Mesothelial cell of epicardium (in vitro differentiated cells): Measurements from ENCODE around the gene PCBD1. TPM values are rescaled to one million over a fixed set of nuclear protein-coding genes. Genes with fewer than 3 reads are reported as not detected.
A peak's percentile ranks its signal among the peaks of the same experiment; 100 is the strongest.

Experiments
- DNase-seq, 2 experiments: peaks; one replicate each; pipeline ENCODE4 v3.0.0; 2021; ENCODE audit warnings: low spot score in 2 of 2; ENCODE audit not compliant: unreplicated experiment in 2 of 2
- H3K27ac Mint-ChIP-seq: 2 replicates; pipeline ENCODE4 v1.8.0; 2021; ENCODE audit warnings: mixed read lengths
- H3K27me3 Mint-ChIP-seq: 2 replicates; pipeline ENCODE4 v1.8.0; 2021; ENCODE audit warnings: low read depth, mixed read lengths
- H3K36me3 Mint-ChIP-seq: 2 replicates; pipeline ENCODE4 v1.8.0; 2021; ENCODE audit warnings: mixed read lengths
- H3K4me1 Mint-ChIP-seq: 2 replicates; pipeline ENCODE4 v1.8.0; 2021; ENCODE audit warnings: mixed read lengths
- H3K4me3 Mint-ChIP-seq: 2 replicates; pipeline ENCODE4 v1.8.0; 2021; ENCODE audit warnings: mild to moderate bottlenecking, moderate library complexity, mixed read lengths
- H3K9me3 Mint-ChIP-seq: 2 replicates; pipeline ENCODE4 v1.8.0; 2021; ENCODE audit warnings: mixed read lengths
- total RNA-seq: library from RNA; stranded (reverse); gene quantifications from 3 replicates; pipeline ENCODE4 v1.2.1, GENCODE V29; 2021
- TF ChIP-seq, protein P1 (sequence below): fragments of 200-600 bp; sonication (generic); IDR thresholded peaks from one replicate; pipeline ENCODE4 v1.5.0; 2021; ENCODE audit warnings: antibody characterized with exemption; ENCODE audit not compliant: unreplicated experiment

Gene PCBD1
- total RNA-seq, 1 donor from 2014 or later: 50.5 TPM

DNA sequence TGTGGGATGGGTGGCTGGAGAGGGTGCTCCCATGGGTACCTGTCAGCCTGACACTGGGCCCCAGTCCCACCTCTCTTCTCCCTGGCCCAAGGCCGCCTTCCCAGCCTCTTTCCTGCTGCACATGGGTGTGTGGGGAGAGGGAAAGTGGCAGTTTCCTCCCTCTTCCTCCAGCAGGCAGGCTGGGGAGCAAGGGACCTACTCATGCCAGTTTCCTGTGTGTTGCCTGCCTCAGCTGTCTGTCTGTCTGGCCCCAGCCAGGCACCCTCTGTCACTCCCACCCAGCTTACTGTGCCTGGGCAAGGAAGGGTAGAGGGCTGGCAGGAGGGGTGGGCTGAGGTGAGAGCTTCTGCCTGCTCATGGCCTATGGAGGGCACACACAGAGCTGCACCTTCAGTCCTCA is 46.3 kb upstream of the PCBD1 start:
- TF ChIP-seq, protein P1, sequence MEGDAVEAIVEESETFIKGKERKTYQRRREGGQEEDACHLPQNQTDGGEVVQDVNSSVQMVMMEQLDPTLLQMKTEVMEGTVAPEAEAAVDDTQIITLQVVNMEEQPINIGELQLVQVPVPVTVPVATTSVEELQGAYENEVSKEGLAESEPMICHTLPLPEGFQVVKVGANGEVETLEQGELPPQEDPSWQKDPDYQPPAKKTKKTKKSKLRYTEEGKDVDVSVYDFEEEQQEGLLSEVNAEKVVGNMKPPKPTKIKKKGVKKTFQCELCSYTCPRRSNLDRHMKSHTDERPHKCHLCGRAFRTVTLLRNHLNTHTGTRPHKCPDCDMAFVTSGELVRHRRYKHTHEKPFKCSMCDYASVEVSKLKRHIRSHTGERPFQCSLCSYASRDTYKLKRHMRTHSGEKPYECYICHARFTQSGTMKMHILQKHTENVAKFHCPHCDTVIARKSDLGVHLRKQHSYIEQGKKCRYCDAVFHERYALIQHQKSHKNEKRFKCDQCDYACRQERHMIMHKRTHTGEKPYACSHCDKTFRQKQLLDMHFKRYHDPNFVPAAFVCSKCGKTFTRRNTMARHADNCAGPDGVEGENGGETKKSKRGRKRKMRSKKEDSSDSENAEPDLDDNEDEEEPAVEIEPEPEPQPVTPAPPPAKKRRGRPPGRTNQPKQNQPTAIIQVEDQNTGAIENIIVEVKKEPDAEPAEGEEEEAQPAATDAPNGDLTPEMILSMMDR: no peak
- Mint-ChIP-seq H3K27ac (no peak overlapping the region), H3K36me3 (no peaks in the 10 kb centered on the region), H3K9me3 (no peaks in the 10 kb centered on the region), H3K4me1 (peaks cover 32% of the 10 kb centered on the region), H3K27me3 (peaks cover 86% of the 10 kb centered on the region), H3K4me3 (no peak overlapping the region)
- no peak for DNase-seq

DNA sequence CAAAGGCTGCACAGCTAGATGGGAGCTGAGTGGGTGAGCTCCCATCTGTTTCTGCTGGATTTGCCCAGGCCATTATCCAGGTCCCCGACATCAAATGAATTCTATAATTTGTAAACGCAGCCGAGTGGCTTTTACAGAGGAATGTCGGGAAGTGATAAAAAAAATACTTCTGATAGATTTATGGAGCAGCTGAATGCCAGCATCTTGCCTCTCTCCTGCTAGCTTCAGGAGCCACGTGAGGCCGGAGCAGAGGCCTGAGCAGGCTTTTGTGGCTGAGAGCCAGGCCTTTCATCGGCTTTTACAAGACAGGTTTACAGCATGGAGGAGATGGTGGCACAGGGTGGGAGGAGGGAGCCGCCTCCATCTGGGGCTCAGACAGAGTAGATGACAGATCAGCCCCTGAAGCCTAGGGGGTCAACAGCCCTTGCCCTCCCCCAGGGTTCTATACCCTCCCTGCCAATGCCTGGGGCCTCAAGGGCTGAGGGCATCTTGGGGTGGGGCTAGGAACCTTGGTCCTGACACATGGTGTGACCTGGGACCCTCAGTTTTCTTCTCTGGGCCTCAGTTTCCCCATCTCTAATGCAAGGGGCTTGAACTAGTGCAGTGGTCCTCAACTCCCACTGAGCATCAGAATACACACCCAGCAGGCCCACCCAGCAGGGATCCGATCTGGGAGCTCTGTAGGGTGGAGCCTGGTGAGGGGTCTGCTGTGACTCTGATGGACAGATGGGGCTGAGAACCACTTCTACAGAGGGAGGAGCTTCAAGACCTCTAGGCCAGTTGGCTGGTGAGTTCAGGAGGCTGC is 44.2 kb upstream of the PCBD1 start:
- H3K4me1 Mint-ChIP-seq: peaks cover 39% of the 10 kb centered on the region
- no peak overlapping the region for H3K27ac Mint-ChIP-seq
- TF ChIP-seq, protein P1: no peak
- no peaks in the 10 kb centered on the region for H3K36me3 Mint-ChIP-seq
- no peak overlapping the region for H3K4me3 Mint-ChIP-seq
- no peaks in the 10 kb centered on the region for H3K9me3 Mint-ChIP-seq
- peak; percentile 56 to 82 for DNase-seq
- peaks cover 85% of the 10 kb centered on the region for H3K27me3 Mint-ChIP-seq

DNA sequence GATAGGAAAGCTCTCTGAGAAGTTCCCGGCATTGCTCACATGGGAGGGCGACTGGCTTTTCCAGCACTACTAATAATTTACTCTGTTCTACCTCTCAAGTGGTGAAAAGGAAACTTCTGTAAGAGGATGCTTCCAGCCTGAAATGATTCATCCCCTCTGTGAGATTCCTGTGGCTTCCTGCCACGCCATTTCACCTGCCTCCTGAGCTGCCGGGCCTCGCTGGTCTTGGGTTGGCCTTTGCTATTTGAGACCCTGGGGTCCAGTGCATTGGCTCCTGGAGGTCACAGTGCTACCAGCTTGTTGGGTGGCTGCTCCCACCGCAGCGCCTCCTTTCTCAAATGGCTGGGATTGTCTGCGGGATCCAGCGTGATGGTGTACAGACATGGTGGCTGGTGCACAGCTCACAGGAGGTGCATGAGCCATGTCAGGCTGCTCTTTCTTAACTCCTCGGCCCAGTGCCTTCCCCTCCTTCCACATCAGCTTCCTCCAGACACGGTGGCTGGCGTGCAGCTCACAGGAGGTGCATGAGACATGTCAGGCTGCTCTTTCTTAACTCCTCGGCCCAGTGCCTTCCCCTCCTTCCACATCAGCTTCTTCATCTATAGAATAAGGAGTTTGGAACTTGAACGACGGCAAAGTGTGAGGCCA is 42.9 kb upstream of the PCBD1 start:
- peaks cover 82% of the 10 kb centered on the region for H3K27me3 Mint-ChIP-seq
- TF ChIP-seq, protein P1: no peak
- DNase-seq: no peak
- no peak overlapping the region for H3K4me3 Mint-ChIP-seq
- H3K9me3 Mint-ChIP-seq: no peaks in the 10 kb centered on the region
- peaks cover 52% of the 10 kb centered on the region for H3K4me1 Mint-ChIP-seq
- H3K27ac Mint-ChIP-seq: no peak overlapping the region
- H3K36me3 Mint-ChIP-seq: no peaks in the 10 kb centered on the region

DNA sequence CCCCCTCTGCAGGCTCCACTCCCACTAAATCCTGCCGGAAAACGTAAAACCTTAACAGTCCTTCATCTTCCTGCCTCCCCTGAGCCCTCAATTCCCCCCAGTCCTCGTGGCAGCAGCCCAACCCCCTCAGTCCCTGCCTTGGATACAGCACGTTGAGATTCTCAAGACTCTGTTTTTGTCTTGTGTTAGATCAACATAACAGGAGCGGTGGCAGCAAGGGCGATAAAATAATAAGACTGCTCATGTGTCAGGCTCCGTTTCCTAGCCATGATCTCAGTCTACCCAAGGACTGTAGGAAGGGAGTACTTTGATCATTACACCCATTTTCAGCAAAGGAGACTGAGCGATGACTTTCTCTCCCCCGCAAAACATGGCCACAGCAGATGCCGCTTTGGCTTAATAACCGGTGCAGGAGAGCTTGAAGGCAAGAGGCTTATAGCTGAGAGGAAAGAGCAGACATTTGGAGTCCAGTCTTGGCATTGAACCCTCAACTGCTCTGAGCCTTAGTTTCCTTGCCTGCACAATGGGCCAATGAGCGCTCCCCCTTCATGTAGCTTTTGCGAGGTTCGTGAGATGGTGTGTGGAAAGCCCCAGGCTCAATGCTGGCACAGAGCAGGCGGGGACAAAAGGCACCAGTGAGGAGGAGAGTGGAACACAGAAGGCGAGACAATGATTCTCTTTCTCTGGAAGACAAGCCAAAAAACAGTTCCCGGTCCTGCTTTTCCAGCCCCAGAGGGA is 42.1 kb upstream of the PCBD1 start:
- no peak overlapping the region for H3K27ac Mint-ChIP-seq
- peaks cover 79% of the 10 kb centered on the region for H3K27me3 Mint-ChIP-seq
- DNase-seq: no peak
- H3K4me3 Mint-ChIP-seq: no peak overlapping the region
- no peaks in the 10 kb centered on the region for H3K9me3 Mint-ChIP-seq
- peaks cover 53% of the 10 kb centered on the region for H3K4me1 Mint-ChIP-seq
- no peaks in the 10 kb centered on the region for H3K36me3 Mint-ChIP-seq
- TF ChIP-seq, protein P1: no peak

DNA sequence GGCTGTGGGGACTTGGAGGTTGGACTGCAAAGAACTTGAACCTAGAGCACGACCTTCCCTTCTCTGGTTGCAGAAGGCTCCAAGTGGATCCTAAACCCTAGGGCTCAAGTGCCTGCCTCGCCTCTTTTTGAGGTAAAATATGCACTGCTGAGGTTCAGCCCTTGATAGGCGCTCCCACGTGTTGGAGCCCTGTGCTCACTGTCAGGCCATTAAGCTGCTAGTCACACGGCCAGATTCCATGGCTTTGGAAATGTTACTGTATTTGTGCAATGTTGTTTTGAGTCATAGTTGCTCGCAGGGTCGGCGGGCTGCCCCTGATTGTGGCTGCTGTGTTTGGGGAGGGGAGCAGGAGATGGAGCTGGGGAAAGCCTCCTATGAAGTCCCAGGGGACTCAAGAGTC is 39.8 kb upstream of the PCBD1 start:
- no peaks in the 10 kb centered on the region for H3K36me3 Mint-ChIP-seq
- no peak overlapping the region for H3K27ac Mint-ChIP-seq
- DNase-seq: no peak
- H3K9me3 Mint-ChIP-seq: no peaks in the 10 kb centered on the region
- H3K27me3 Mint-ChIP-seq: peaks cover 78% of the 10 kb centered on the region
- TF ChIP-seq, protein P1: no peak
- no peak overlapping the region for H3K4me3 Mint-ChIP-seq
- peaks cover 57% of the 10 kb centered on the region for H3K4me1 Mint-ChIP-seq
